HFFc6 (cell line): ENCODE results near the gene CDH22. TPM values are rescaled to one million over a fixed set of nuclear protein-coding genes. Genes with fewer than 3 reads are reported as not detected.

ENCODE experiments used
- DNase-seq: peaks from one replicate; pipeline ENCODE4 v3.0.0-alpha.2; 2018
- H3K27ac Mint-ChIP-seq: 2 replicates; pipeline ENCODE4 v1.8.0; 2020; ENCODE audit warnings: mild to moderate bottlenecking, mixed read lengths
- H3K27me3 Mint-ChIP-seq: 2 replicates; pipeline ENCODE4 v1.8.0; 2021; ENCODE audit warnings: mild to moderate bottlenecking, moderate library complexity, mixed read lengths; ENCODE audit not compliant: insufficient read depth
- H3K36me3 Mint-ChIP-seq: 2 replicates; pipeline ENCODE4 v1.8.0; 2021; ENCODE audit warnings: low read depth, mixed read lengths
- H3K4me1 Mint-ChIP-seq: 2 replicates; pipeline ENCODE4 v1.8.0; 2020; ENCODE audit warnings: low read depth, mixed read lengths
- H3K4me3 Mint-ChIP-seq: 2 replicates; pipeline ENCODE4 v1.8.0; 2020; ENCODE audit warnings: mild to moderate bottlenecking, moderate library complexity, mixed read lengths
- H3K9me3 Mint-ChIP-seq: 2 replicates; pipeline ENCODE4 v1.8.0; 2020; ENCODE audit warnings: mild to moderate bottlenecking, mixed read lengths
- total RNA-seq, 6 experiments: library from RNA; stranded (reverse); fragmentation: NEBNext Ultra II Directional; extraction: Animal tissue kit (Norgen Biotek cat#: 25700); gene quantifications; 2 replicates in 1 of 6; 3 replicates in 5 of 6; pipeline ENCODE4 v1.2.3, GENCODE V29; 2021
- TF ChIP-seq, protein P1 (sequence below): fragments of 200-600 bp; sonication (generic); IDR thresholded peaks from 2 replicates; pipeline ENCODE4 v1.5.0; 2021; ENCODE audit warnings: antibody characterized with exemption, mild to moderate bottlenecking

The CDH22 gene
- total RNA-seq, 6 experiments from 2014 or later: not detected

DNA sequence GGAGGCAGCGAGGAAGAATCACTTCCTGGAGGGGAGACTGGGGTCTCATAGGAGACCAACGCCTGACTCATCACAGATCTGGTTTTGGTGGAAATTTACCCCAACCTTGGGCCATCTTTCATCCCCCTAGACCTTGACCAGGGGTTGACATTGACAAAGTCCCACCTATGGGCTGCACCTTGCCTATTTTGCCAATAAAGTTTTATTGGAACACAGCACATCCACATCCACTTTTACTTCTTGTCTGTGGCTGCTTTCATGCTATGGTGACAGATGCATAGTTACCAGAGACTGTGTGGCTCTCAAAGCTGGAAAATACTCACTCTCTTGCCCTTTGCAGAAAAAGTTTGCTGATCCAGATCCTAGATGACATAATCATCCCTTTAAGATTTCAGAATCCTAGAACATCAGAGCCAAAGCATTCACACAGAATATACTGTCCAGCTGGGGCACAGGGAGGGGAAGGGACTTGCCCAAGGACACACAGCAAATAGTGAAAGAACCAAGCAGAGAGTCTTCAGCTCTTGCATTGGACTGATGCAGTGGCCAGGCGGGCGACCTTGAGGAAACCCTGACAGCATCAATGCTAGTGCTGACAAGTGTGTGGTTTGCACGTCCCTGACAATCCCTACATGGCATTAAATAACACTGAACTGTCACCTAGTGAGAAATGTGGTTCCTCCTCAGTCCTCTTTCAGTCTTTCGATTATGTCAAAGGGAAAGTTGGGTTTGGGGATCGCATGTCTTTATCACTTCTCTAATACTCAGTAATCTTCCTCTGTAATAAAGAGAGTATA, 149.0 kb downstream of the CDH22 start:
- no peak overlapping the region for H3K4me3 Mint-ChIP-seq
- H3K9me3 Mint-ChIP-seq: no peaks in the 10 kb centered on the region
- no peaks in the 10 kb centered on the region for H3K4me1 Mint-ChIP-seq
- no peak for DNase-seq
- H3K27ac Mint-ChIP-seq: no peak overlapping the region
- TF ChIP-seq, protein P1, sequence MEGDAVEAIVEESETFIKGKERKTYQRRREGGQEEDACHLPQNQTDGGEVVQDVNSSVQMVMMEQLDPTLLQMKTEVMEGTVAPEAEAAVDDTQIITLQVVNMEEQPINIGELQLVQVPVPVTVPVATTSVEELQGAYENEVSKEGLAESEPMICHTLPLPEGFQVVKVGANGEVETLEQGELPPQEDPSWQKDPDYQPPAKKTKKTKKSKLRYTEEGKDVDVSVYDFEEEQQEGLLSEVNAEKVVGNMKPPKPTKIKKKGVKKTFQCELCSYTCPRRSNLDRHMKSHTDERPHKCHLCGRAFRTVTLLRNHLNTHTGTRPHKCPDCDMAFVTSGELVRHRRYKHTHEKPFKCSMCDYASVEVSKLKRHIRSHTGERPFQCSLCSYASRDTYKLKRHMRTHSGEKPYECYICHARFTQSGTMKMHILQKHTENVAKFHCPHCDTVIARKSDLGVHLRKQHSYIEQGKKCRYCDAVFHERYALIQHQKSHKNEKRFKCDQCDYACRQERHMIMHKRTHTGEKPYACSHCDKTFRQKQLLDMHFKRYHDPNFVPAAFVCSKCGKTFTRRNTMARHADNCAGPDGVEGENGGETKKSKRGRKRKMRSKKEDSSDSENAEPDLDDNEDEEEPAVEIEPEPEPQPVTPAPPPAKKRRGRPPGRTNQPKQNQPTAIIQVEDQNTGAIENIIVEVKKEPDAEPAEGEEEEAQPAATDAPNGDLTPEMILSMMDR: no peak
- no peaks in the 10 kb centered on the region for H3K36me3 Mint-ChIP-seq
- peaks cover 37% of the 10 kb centered on the region for H3K27me3 Mint-ChIP-seq

DNA sequence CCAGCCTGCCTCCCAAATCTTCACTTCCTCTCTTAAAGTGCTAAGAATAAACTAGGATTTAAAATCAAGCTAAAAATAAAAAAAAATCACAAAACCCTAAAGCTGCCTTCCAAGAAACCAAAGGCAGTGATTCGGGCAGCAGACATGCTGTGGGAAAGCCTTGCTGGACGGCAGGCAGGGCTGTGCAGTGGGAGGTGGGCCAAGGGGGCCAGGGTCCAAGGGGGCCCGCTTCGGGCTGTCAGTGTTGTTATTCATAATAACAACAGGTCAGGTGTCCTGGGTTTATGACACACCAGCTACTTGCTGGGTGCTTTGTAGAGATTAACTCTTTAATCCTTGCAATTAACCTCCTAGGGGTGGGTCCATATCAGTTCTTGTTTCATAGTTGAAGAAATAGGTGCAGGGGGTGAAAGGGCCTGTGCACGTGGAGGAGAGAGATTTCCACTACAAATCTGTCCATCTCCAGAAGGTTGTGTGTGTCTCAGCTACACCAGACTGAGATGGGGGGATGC, 149.8 kb downstream of the CDH22 start:
- Mint-ChIP-seq H3K4me1 (no peaks in the 10 kb centered on the region), H3K27ac (no peak overlapping the region), H3K36me3 (no peaks in the 10 kb centered on the region), H3K27me3 (peaks cover 35% of the 10 kb centered on the region), H3K9me3 (no peaks in the 10 kb centered on the region), H3K4me3 (no peak overlapping the region)
- DNase-seq: no peak
- TF ChIP-seq, protein P1: no peak

DNA sequence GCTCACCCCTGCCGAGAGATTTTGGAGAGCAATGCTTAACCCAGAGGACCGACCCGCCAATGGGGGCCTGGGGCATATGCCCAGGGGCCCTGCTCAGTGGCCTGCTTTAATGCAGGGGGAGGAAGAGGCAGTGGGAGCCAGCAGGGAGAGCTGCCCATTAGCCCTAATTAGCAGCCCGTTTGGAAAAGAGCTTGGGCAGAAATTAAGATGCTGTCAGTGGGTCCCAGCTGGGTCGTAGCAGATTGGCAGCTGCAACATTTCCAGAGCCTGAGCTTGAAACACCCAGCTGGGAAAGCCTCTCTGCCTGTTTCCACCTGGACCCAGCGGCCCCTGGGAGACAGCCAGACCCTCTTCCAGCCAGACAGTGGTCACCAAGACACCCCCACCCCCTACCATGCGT, 150.7 kb downstream of the CDH22 start:
- H3K27me3 Mint-ChIP-seq: peaks cover 26% of the 10 kb centered on the region
- no peaks in the 10 kb centered on the region for H3K36me3 Mint-ChIP-seq
- TF ChIP-seq, protein P1: no peak
- H3K4me3 Mint-ChIP-seq: no peak overlapping the region
- DNase-seq: no peak
- H3K9me3 Mint-ChIP-seq: no peaks in the 10 kb centered on the region
- no peak overlapping the region for H3K27ac Mint-ChIP-seq
- H3K4me1 Mint-ChIP-seq: no peaks in the 10 kb centered on the region

DNA sequence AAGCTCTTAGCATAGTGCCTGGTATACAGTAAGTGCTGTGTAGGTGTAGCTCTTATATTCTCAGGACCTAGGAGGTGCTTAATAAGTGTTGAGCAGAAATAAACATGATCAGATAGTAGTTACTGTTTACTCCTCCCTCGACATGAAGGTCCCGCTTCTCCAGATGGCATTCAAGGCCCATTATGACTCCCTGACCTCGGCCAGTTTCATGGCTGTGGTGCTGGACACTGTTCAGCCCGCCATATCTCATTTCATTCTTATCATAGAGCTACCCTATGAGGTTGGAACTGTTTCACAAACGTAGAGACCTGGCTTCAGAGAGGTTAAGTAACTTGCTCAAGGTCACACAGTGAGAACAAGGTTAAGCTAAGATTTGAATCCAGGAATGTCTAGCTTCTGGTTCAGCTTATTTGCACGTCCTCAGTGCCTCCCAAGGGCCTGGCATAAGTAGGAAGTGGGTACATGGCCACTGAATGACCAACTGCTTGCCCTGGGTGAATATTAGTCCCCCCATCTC, 151.2 kb downstream of the CDH22 start:
- H3K27ac Mint-ChIP-seq: no peak overlapping the region
- no peaks in the 10 kb centered on the region for H3K4me1 Mint-ChIP-seq
- H3K9me3 Mint-ChIP-seq: no peaks in the 10 kb centered on the region

DNA sequence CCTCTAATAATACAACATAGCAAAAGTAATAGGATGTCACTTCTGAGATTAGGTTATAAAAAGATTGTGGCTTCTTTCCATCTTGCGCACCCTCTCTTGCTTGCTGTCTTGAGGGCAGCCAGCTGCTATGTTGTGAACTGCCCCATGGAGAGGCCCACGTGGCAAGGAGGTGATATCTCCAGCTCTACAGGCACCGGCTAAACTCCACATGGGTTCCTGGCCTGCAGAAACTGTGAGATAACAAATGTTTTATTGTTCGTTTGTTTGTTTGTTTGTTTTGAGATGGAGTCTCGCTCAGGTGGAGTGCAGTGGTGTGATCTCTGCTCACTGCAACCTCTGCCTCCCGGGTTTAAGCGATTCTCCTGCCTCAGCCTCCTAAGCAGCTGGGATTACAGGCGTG, 152.2 kb downstream of the CDH22 start:
- no peak overlapping the region for H3K4me3 Mint-ChIP-seq
- peaks cover 20% of the 10 kb centered on the region for H3K27me3 Mint-ChIP-seq
- DNase-seq: no peak
- TF ChIP-seq, protein P1: no peak
- no peaks in the 10 kb centered on the region for H3K4me1 Mint-ChIP-seq
- H3K36me3 Mint-ChIP-seq: no peaks in the 10 kb centered on the region
- no peaks in the 10 kb centered on the region for H3K9me3 Mint-ChIP-seq
- no peak overlapping the region for H3K27ac Mint-ChIP-seq

More for the DNA sequence above, 151.2 kb downstream of the CDH22 start:
- TF ChIP-seq, protein P1: no peak
- Mint-ChIP-seq H3K36me3 (no peaks in the 10 kb centered on the region), H3K27me3 (peaks cover 22% of the 10 kb centered on the region), H3K4me3 (no peak overlapping the region)
- no peak for DNase-seq
